GM19463 (cell line): Measurements from ENCODE around the gene KCNF1.

Experiments used
- ATAC-seq: cut with Tn5 transposase; IDR thresholded peaks from one replicate; pipeline ENCODE4 v1.9.1; 2021; ENCODE audit warnings: mild to moderate bottlenecking, moderate library complexity; ENCODE audit not compliant: unreplicated experiment

The KCNF1 gene

GRCh38 chr2:10879624-10880585, 31.8 kb upstream of the KCNF1 start:
- peak; percentile 11 for ATAC-seq

- ATAC-seq, result peak; percentile 34
Observed at GRCh38 chr2:10880586-10881321, 31.0 kb upstream of the KCNF1 start.

GRCh38 chr2:10882568-10882967, 29.2 kb upstream of the KCNF1 start:
- no peak for ATAC-seq

GRCh38 chr2:10883066-10883465, 28.7 kb upstream of the KCNF1 start:
- ATAC-seq, result no peak

GRCh38 chr2:10883801-10884478, 27.8 kb upstream of the KCNF1 start:
- ATAC-seq, result peak; percentile 46

- ATAC-seq, result peak; percentile 58
Observed at GRCh38 chr2:10884574-10884975, 27.2 kb upstream of the KCNF1 start.

- no peak for ATAC-seq
Observed at GRCh38 chr2:10885094-10885860, 26.5 kb upstream of the KCNF1 start.

GRCh38 chr2:10887476-10887875, 24.3 kb upstream of the KCNF1 start:
- no peak for ATAC-seq

- ATAC-seq, result no peak
Observed at GRCh38 chr2:10889651-10890215, 22.0 kb upstream of the KCNF1 start.

- no peak for ATAC-seq
Observed at GRCh38 chr2:10890706-10891270, 20.9 kb upstream of the KCNF1 start.

GRCh38 chr2:10891390-10891789, 20.3 kb upstream of the KCNF1 start:
- no peak for ATAC-seq

GRCh38 chr2:10891848-10892247, 19.9 kb upstream of the KCNF1 start:
- no peak for ATAC-seq

- no peak for ATAC-seq
Observed at GRCh38 chr2:10892316-10892715, 19.4 kb upstream of the KCNF1 start.

- ATAC-seq, result no peak
Observed at GRCh38 chr2:10892796-10893350, 18.9 kb upstream of the KCNF1 start.

GRCh38 chr2:10894264-10894935, 17.3 kb upstream of the KCNF1 start:
- no peak for ATAC-seq

GRCh38 chr2:10895231-10895630, 16.5 kb upstream of the KCNF1 start:
- ATAC-seq, result no peak

GRCh38 chr2:10897956-10898355, 13.8 kb upstream of the KCNF1 start:
- ATAC-seq, result no peak

- ATAC-seq, result peak; percentile 44
Observed at GRCh38 chr2:10900216-10901109, 11.3 kb upstream of the KCNF1 start.
